HepG2 (cell line): ENCODE results near the gene NGEF. TPM values are rescaled to one million over a fixed set of nuclear protein-coding genes. Genes with fewer than 3 reads are reported as not detected.
A peak's percentile ranks its signal among the peaks of the same experiment; 100 is the strongest.

ENCODE experiments used
- KMT2A ChIP-seq: sonication (generic); formaldehyde crosslinking; IDR thresholded peaks from 2 replicates; pipeline ENCODE4 v1.4.0; 2020; ENCODE audit warnings: missing genetic modification reagents
- PRDM4 ChIP-seq: sonication (generic); formaldehyde crosslinking; IDR thresholded peaks from 2 replicates; pipeline ENCODE4 v1.9.0; 2021; ENCODE audit warnings: missing genetic modification reagents, borderline replicate concordance
- SRY ChIP-seq: sonication (generic); formaldehyde crosslinking; IDR thresholded peaks from 2 replicates; pipeline ENCODE4 v1.8.0; 2022; ENCODE audit warnings: mild to moderate bottlenecking, missing genetic modification reagents
- TRIM24 ChIP-seq: sonication (generic); formaldehyde crosslinking; IDR thresholded peaks from 2 replicates; pipeline ENCODE4 v1.8.0; 2022; ENCODE audit warnings: mild to moderate bottlenecking, missing genetic modification reagents
- ZFP41 ChIP-seq: sonication (generic); formaldehyde crosslinking; IDR thresholded peaks from 2 replicates; pipeline ENCODE4 v1.4.0; 2020; ENCODE audit warnings: mild to moderate bottlenecking, missing genetic modification reagents, borderline replicate concordance
- ZNF180 ChIP-seq: sonication (generic); formaldehyde crosslinking; IDR thresholded peaks from 2 replicates; pipeline ENCODE4 v1.4.0; 2020; ENCODE audit warnings: low read depth, missing genetic modification reagents, borderline replicate concordance
- ZNF232 ChIP-seq: sonication (generic); formaldehyde crosslinking; IDR thresholded peaks from 2 replicates; pipeline ENCODE4 v1.4.0; 2020; ENCODE audit warnings: missing genetic modification reagents, borderline replicate concordance
- ZNF512B ChIP-seq: sonication (generic); formaldehyde crosslinking; IDR thresholded peaks from 2 replicates; pipeline ENCODE4 v1.5.1; 2020; ENCODE audit warnings: missing genetic modification reagents, mild to moderate bottlenecking, borderline replicate concordance
- ZNF646 ChIP-seq: sonication (generic); formaldehyde crosslinking; IDR thresholded peaks from 2 replicates; pipeline ENCODE4 v1.9.0; 2021; ENCODE audit warnings: mild to moderate bottlenecking, missing genetic modification reagents
- ZNF740 ChIP-seq: sonication (generic); formaldehyde crosslinking; IDR thresholded peaks from 2 replicates; pipeline ENCODE4 v1.4.0; 2020; ENCODE audit warnings: missing genetic modification reagents
- ZNF773 ChIP-seq: sonication (generic); formaldehyde crosslinking; IDR thresholded peaks from 2 replicates; pipeline ENCODE4 v1.4.0; 2020; ENCODE audit warnings: missing genetic modification reagents, borderline replicate concordance
- polyA plus RNA-seq, 8 experiments: library from polyadenylated mRNA; depleted of rRNA in 3 of 8; stranded (reverse) in 7 of 8; unstranded in 1 of 8; fragments of >200 nt; fragmentation: Illumina TruSeq in 4 of 8; extraction: Trizol in 4 of 8; gene quantifications; 2 replicates each; pipeline versions ENCODE4 v1.2.1 to v1.2.3, GENCODE V29; 2011 to 2016; ENCODE audit warnings: low read depth in 4 of 8, missing spikeins in 1 of 8, mixed read lengths in 1 of 8; ENCODE audit not compliant: insufficient read depth in 1 of 8
- total RNA-seq, 5 experiments: library from RNA; depleted of rRNA; stranded (reverse); fragments of >200 nt; fragmentation: Illumina TruSeq; extraction: Trizol; gene quantifications; 2 replicates each; pipeline ENCODE4 v1.2.3, GENCODE V29; 2016; ENCODE audit warnings: low read depth in 1 of 5
- TF ChIP-seq, protein P1 (sequence below): sonication (generic); formaldehyde crosslinking; IDR thresholded peaks from 2 replicates; pipeline ENCODE4 v1.5.0; 2020; ENCODE audit warnings: mild to moderate bottlenecking, missing genetic modification reagents, borderline replicate concordance

The NGEF gene
- total and polyA plus RNA-seq, 2 of the 13 experiments (the other 11 are each of a cell fraction or from before 2014, with no cell fraction given), result 14.4 to 36.9 TPM

DNA sequence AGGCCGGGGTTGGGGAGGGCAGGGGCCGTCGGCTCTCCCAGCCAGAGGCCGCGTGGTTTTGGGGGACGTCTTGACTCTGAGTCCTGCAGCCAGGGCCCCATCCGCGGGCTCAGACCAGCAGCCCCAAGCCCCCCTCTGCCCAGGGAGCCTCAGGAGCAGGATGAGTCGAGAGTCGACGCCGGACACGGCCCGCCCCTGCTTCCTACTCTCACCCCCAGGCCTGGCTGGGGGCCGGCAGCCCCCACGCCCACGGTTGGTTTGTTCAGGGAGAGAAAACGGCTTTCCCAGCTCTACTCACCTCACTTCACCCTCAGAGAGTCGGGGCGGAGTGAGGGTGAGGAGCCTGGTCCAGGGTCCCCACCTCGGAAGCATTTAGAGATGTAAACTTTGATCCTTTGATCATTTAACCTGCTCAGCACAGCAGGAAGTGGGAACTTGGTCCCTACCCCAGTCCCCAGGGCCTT lies 136.0 kb downstream of the NGEF start (continued):
- TF ChIP-seq ZNF646 (CRISPR knock-in tag) (no peak), ZNF232 (CRISPR knock-in tag) (0 out of 2 replicates have a peak, but pooled peaks have one; percentile 44), SRY (CRISPR knock-in tag) (0 out of 2 replicates have a peak, but pooled peaks have one; percentile 22), ZFP41 (CRISPR knock-in tag) (no peak), ZNF180 (CRISPR knock-in tag) (no peak), ZNF740 (CRISPR knock-in tag) (no peak), ZNF512B (CRISPR knock-in tag) (no peak), TRIM24 (CRISPR knock-in tag) (no peak), ZNF773 (CRISPR knock-in tag) (no peak), KMT2A (CRISPR knock-in tag) (no peak; the same call in 1 of the 2 replicates), PRDM4 (no peak)
- TF ChIP-seq, protein P1, sequence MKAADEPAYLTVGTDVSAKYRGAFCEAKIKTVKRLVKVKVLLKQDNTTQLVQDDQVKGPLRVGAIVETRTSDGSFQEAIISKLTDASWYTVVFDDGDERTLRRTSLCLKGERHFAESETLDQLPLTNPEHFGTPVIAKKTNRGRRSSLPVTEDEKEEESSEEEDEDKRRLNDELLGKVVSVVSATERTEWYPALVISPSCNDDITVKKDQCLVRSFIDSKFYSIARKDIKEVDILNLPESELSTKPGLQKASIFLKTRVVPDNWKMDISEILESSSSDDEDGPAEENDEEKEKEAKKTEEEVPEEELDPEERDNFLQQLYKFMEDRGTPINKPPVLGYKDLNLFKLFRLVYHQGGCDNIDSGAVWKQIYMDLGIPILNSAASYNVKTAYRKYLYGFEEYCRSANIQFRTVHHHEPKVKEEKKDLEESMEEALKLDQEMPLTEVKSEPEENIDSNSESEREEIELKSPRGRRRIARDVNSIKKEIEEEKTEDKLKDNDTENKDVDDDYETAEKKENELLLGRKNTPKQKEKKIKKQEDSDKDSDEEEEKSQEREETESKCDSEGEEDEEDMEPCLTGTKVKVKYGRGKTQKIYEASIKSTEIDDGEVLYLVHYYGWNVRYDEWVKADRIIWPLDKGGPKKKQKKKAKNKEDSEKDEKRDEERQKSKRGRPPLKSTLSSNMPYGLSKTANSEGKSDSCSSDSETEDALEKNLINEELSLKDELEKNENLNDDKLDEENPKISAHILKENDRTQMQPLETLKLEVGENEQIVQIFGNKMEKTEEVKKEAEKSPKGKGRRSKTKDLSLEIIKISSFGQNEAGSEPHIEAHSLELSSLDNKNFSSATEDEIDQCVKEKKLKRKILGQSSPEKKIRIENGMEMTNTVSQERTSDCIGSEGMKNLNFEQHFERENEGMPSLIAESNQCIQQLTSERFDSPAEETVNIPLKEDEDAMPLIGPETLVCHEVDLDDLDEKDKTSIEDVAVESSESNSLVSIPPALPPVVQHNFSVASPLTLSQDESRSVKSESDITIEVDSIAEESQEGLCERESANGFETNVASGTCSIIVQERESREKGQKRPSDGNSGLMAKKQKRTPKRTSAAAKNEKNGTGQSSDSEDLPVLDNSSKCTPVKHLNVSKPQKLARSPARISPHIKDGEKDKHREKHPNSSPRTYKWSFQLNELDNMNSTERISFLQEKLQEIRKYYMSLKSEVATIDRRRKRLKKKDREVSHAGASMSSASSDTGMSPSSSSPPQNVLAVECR (CRISPR knock-in tag), result no peak
